Panc1 (cell line): Measurements from ENCODE around the gene RMC1.

Experiments used
- CTCF ChIP-seq: fragments of 450-650 bp; IDR thresholded peaks from 2 replicates; pipeline ENCODE4 v1.5.1; 2017; ENCODE audit warnings: mild to moderate bottlenecking
- POLR2AphosphoS5 ChIP-seq: IDR thresholded peaks from 2 replicates; pipeline ENCODE4 v1.6.1; 2012; ENCODE audit warnings: mild to moderate bottlenecking, low read depth, low read length, moderate library complexity
- REST ChIP-seq, 2 experiments: IDR thresholded peaks; 2 replicates each; pipeline ENCODE4 v1.6.1; 2011 to 2012; ENCODE audit warnings: low read depth in 2 of 2, control low read depth in 1 of 2, low read length in 1 of 2, mild to moderate bottlenecking in 1 of 2, moderate library complexity in 1 of 2; ENCODE audit not compliant: insufficient read depth in 1 of 2

DNA sequence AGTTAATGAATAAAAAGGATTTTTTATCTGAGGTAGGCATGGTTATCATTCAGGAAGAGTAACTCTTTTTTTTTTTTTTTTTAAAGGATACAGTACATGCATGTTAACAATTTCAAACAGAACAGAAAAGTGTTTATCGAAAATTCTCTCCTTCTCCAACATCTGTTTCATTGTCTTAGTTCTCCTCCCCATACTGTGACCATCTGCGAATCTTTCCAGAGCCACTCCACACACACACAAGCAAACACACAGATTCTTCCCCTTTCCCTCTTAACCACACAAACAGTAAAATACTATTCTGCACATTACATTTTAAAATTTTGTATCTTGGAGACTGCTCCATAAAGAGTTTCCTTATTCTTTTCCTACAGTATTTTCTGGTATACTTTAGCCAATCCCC, 45.0 kb downstream of the RMC1 start:
- no peak for TF ChIP-seq REST (IDR thresholded peaks at IDR 0.05; ENCODE audit: insufficient read depth in 1 of 2, low read depth in 2 of 2, low read length in 1 of 2)
- no peak for TF ChIP-seq CTCF
- no peak for TF ChIP-seq POLR2AphosphoS5
